Fibroblast of pulmonary artery (primary cell): ENCODE data around the gene S100A6.

Source experiments
- DNase-seq: peaks from one replicate; pipeline ENCODE4 v3.0.0-alpha.2; 2010; ENCODE audit warnings: low read depth
- H3K4me3 ChIP-seq: replicated peaks from 2 replicates; pipeline ENCODE4 v1.5.1; 2011; ENCODE audit warnings: low read depth, mild to moderate bottlenecking, control low read depth, low read length, moderate library complexity
- TF ChIP-seq, protein P1 (sequence below): IDR thresholded peaks from 2 replicates; pipeline ENCODE4 v1.5.1; 2011; ENCODE audit warnings: mild to moderate bottlenecking, control low read depth, low read length, inconsistent platforms; ENCODE audit errors: missing control alignments

The S100A6 gene

DNA sequence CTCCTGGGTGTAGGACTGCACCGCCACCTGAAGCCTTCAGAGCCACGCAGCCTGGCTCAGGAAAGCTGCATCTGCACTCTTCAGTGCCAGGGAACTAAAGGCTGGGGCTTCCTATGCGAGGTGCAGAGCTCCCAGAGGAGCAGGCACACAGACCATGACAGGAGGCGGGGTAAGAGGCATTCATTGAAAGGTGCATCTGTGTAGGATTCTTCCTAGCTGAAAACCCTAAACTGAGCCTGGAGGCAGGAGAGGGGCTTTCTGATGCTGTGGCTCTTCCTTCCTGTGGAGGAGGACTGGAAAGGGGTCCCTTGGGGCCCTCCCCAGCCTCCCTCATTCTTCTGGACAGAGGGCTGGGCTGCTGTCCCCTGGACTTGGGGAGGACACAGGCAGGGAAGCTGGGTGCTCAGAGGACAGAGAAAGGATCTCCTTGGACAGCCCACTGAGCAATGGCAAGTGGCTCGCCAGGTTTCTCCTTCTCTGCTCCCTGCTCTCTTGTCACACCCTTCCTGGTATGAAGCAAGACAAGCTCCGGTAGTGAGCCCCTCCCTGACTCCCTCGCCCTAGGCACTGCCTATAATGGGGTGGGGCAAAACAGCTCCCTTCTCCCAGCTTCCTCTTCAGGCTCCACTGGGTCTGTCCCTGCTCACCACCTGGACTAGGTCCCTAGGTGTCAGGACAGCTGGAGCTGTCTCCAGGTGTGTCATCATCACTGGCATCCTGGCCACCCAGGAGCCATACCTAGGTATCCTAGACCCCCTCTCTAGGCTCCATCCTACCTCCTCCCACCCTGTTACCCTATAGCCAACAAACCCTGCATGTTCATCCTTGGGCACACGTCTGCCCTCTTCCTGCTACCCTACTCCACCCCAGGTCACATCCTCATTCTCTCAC lies 20.0 kb downstream of the S100A6 start:
- no peak for DNase-seq
- TF ChIP-seq, protein P1, sequence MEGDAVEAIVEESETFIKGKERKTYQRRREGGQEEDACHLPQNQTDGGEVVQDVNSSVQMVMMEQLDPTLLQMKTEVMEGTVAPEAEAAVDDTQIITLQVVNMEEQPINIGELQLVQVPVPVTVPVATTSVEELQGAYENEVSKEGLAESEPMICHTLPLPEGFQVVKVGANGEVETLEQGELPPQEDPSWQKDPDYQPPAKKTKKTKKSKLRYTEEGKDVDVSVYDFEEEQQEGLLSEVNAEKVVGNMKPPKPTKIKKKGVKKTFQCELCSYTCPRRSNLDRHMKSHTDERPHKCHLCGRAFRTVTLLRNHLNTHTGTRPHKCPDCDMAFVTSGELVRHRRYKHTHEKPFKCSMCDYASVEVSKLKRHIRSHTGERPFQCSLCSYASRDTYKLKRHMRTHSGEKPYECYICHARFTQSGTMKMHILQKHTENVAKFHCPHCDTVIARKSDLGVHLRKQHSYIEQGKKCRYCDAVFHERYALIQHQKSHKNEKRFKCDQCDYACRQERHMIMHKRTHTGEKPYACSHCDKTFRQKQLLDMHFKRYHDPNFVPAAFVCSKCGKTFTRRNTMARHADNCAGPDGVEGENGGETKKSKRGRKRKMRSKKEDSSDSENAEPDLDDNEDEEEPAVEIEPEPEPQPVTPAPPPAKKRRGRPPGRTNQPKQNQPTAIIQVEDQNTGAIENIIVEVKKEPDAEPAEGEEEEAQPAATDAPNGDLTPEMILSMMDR: no peak
- no peak overlapping the region for H3K4me3 ChIP-seq

DNA sequence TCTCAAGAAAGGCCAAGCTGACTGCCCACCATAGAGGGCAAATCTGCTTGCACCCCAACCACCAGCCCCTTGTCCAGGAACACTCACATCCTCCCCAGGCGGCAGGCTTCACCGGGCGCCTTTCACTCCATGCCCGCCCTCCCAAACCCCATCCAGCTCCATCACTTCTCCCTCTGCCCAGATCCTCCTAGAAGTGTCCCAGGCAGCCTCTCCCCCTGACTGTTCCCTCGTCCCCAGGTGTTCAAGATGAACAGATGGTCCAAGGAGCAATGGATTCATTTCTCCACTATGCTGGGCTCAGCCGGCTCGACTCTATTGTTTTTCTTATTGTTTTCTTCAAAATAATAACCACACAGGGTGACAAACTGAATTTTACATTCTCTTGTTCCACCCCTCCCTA lies 22.1 kb downstream of the S100A6 start:
- no peak for DNase-seq
- TF ChIP-seq, protein P1: no peak
- no peak overlapping the region for H3K4me3 ChIP-seq

DNA sequence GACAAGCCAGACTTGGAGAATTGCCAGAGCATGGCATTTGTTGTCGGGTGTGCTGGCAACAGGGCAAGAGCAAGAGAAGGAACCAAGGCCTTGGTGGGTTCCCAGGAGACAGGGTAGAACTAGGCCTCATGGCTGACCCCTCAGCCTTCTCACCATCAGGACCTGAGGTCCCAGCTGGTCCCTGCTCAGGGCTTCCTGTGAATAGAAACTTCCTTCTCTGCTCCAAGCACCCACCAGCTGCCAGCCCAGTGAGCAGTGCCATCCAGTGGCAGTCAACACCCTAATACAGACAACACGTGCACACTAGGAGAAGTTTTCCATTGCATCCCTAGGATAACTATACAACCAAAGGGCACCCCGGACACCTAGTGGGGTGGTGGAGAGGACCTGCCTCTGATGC lies 22.8 kb downstream of the S100A6 start:
- TF ChIP-seq, protein P1: no peak
- no peak for DNase-seq
- no peak overlapping the region for H3K4me3 ChIP-seq

DNA sequence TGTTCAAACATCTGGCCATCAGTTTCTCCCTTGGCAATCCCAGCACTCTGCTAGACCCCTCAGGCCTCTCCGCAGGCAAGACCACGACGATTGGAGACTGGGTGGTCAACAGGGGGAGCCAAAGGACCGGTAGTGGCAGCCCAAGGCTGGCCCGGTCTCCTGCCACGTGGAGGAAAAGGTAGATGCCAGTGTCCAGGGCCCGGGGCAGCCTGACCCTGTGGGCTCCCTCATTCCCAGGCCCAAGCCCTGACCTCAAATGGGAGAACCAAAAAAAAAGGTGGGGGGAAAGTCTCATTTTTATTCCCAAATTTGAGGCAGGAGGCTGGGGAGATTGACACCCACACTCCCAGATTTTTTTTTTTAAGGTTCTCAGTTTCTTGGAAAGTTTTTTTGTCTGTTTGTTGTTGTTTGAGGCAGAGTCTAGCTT lies 24.8 kb downstream of the S100A6 start:
- DNase-seq: peak; percentile 83
- no peak overlapping the region for H3K4me3 ChIP-seq
- TF ChIP-seq, protein P1: peak; percentile 92

DNA sequence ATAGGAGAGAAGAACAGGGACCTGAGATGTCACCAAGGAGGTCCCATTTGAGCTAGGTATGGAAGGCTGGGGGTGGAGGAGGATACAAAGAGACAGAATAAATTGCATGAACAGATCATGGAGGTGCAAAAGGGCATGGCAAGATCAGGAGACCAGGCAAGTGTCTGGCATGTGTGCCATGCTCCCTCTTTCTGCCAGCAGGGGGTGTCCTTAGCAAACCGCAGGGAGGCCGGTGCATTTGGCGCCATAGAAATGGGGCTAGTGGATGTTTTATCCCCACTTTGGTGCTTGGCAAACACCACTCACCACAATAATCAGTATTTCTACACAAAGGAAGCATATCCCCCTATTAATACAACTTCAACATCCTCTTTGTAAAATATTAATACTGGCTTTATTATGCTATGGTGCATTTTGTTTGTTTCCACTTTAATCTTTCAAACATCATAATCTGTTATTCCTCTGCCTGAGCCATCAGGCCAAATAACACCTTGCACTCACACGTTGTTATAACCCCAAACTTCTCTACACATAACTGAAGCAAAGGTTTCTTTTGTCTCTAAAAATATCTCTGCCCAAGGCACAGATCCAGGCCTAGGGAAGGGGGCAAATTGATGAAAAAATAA lies 25.9 kb downstream of the S100A6 start:
- TF ChIP-seq, protein P1: peak; percentile 62
- no peak overlapping the region for H3K4me3 ChIP-seq
- no peak for DNase-seq

DNA sequence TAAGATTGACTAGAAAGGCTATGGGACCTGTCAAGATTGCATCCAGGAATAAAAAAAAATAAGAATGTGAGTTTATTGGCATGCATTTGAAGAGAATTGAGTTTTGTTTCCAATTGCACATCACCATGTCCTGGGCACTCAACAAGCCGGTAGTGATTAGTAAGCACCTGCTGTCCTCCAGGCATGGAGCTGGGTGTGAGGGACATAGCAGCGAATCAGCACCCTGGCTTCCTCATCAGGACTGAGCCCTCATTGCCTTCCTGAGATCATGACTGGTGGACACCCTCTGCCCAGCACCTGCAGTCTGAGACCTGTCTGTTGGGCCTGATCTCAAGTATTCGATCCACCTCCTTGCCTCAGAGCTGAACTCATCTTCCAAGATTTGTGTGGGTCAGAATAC lies 26.8 kb downstream of the S100A6 start:
- TF ChIP-seq, protein P1: no peak
- DNase-seq: no peak
- H3K4me3 ChIP-seq: no peak overlapping the region
